ENCODE data around the gene NANOG. TPM values are rescaled to one million over a fixed set of nuclear protein-coding genes. Genes with fewer than 3 reads are reported as not detected.
"Not testable (repeated sequence)": the region's sequence is repeated elsewhere in the genome, so short reads cannot be mapped to it uniquely, and the experiment has no call there.

The NANOG gene
- total RNA-seq, 1 donor from 2014 or later: not detected

GRCh38 chr12:7801460-7801859 lies 12.3 kb downstream of the NANOG start:
- no peak for DNase-seq (ENCODE audit: low read depth in 2 of 2)

DNA sequence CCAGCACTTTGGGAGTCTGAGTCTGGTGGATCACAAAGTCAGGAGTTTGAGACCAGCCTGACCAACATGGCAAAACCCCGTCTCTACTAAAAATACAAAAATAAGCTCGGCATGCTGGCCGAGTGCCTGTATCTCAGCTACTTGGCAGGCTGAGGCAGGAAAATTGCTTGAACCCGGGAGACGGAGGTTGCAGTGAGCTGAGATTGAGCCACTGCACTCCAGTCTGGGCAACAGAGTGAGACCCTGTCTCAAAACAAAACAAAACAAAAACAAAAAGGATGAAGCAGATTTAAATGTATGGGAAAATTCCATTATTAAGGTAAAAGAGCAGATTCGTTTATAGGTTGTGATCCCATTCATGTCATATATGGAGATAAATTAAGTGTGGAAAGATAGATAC lies 17.1 kb downstream of the NANOG start:
- DNase-seq (ENCODE audit: low read depth in 2 of 2): peak in 1 of 2 donors; percentile 15

GRCh38 chr12:7806863-7807487 lies 17.8 kb downstream of the NANOG start:
- DNase-seq (ENCODE audit: low read depth in 2 of 2): peak; percentile 71 to 88

GRCh38 chr12:7825754-7826153 lies 36.6 kb downstream of the NANOG start:
- not testable (repeated sequence) for DNase-seq (ENCODE audit: low read depth in 2 of 2)

DNA sequence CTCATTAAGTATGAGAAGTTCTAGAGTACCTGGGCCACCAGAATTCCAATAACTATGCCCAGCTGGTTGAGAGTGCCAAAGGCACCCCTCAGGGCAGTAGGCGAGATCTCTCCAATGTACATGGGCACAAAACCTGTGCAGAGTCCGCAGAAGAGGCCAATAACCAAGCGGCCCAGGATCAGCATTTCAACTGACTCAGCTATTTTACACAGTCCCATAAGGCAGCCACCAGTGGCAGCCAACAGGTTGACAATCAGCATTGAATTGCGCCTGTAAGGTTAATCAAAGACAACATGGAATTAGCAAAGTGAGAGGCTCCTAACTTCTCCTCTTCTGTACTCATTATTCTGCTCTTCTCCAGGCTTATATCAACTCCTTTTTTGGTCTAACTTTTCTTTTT lies 40.5 kb downstream of the NANOG start:
- DNase-seq (ENCODE audit: low read depth in 2 of 2): not testable (repeated sequence)

DNA sequence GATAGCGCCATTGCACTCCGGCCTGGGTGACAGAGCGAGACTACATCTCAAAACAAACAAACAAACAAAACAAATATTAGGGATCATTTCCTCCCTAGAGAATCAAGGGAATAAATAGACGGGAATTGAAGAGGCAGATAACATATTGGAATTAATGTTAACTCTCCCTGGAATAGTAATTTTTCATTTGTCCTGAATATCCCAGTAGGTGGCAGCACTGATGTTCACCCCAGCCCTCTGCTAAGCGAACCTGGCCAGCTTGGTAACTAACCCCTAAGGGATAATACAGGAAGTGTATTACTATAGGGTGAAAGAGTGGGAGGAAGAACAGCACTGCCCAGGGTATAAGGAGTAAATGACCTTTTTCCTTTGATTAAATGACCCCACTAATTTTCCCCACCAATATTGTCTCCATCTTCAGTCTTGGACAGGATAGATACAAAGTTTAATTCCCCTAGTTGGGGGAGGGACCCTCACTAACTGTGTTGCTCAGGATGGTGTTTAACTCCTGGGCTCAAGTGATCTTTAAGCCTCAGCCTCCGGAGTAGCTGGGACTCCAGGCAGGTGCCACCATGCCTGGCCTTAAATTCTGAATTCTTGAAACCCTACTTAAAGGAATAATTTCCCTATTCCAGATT lies 43.0 kb downstream of the NANOG start:
- DNase-seq (ENCODE audit: low read depth in 2 of 2): peak; percentile 68 to 78

DNA sequence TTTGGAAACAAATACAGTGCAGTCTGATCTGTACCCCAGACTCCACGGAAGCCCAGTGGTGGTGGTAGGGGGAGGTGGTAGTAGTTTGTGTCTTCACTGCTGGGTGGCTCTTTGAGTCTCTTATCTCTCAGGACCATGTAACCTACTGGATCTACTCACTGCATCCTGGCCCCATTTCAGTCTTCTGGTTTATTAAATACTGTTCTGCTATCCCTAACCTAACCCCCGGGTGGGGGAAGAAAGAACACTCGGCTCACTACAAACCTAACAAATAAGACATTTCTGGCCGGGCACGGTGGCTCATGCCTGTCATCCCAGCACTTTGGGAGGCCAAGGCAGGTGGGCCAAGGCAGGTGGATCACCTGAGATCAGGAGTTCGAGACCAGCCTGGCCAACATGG lies 44.0 kb downstream of the NANOG start:
- DNase-seq (ENCODE audit: low read depth in 2 of 2): not testable (repeated sequence)

GRCh38 chr12:7833831-7834230 lies 44.6 kb downstream of the NANOG start:
- DNase-seq (ENCODE audit: low read depth in 2 of 2): no peak

DNA sequence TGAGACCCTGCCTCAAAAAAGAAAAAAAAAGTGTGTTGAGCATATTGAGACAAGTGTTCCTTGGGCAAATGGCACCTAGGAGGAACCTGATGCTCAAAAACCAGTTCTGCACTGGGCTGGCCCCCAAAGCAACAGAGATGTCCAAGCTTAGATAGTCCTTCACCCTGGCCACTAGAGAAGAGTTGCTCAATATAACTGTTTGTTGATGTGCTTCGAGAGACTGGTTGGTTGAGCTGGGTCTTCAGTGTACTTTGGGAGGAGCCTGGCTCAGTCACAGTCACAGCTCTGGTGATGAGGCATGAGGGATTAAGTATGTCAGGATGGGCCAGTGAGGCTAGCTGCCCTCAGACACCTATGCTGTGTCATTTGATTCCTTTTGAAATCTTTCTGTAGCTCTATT lies 45.5 kb downstream of the NANOG start:
- no peak for DNase-seq (ENCODE audit: low read depth in 2 of 2)

GRCh38 chr12:7835116-7835515 lies 45.9 kb downstream of the NANOG start:
- no peak for DNase-seq (ENCODE audit: low read depth in 2 of 2)

DNA sequence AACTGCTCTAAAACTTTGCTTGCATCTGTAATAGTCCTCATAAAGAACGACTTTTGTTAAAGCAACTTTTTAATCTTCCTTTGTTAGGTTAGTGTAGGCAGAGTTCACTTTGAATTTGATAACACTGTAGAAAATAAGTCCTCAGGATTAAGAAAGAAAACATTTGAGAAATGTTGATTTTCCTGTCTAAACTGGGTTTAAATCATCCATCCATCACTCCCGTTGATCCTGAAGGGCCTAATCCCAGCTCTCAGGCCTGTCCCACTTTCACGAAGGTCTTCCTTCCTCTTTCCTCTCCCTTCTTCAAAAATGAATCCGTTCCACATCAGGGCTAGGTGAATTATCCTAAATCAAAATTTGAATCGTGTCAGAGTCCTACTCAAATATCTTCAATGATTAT lies 46.6 kb downstream of the NANOG start:
- no peak for DNase-seq (ENCODE audit: low read depth in 2 of 2)

- no peak for DNase-seq (ENCODE audit: low read depth in 2 of 2)
These were observed 48.2 kb downstream of the NANOG start for GRCh38 chr12:7837366-7837765.

DNA sequence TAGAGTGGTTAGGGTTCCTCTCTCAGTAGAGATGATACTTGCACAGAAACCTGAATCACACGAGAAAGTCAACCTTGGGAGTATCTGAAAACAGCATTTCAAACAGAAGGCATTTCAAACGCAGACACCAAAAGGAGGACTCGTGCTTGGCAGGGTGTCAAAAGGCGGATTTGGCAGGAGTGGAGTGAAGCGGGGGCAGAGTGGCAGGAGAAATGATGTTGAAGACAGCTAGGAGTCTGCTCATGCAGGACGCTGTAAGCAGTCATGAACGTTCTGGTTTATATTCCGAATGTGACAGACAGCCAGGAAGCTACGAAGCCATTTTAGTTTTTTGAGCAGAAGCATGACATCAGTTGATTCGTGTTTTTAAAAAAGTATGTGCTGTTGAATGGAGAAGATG lies 50.0 kb downstream of the NANOG start:
- DNase-seq (ENCODE audit: low read depth in 2 of 2): not testable (repeated sequence)

- DNase-seq (ENCODE audit: low read depth in 2 of 2): not testable (repeated sequence)
These were observed 50.6 kb downstream of the NANOG start for GRCh38 chr12:7839848-7840247.

DNA sequence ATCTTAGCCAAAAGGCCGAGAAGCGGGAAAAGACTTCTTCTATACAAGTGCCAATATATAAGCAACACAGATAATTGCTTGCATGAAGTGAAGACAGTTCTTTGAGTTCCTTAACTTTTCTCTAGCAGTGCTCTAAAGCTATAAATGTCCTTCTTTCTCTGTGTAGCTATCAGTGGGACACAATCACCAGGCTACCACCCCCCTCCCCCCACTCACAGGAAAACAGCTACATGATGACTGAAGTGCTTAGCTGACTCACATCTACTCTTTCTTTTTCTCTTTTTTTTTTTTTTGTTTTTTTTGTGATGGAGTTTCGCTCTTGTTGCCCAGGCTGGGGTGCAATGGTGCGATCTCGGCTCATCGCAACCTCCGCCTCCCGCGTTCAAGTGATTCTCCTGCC lies 53.2 kb downstream of the NANOG start:
- DNase-seq (ENCODE audit: low read depth in 2 of 2): peak; percentile 42 to 65

GRCh38 chr12:7843149-7843548 lies 53.9 kb downstream of the NANOG start:
- peak; percentile 60 to 64 for DNase-seq (ENCODE audit: low read depth in 2 of 2)

- DNase-seq (ENCODE audit: low read depth in 2 of 2): peak in 1 of 2 donors; percentile 68
These were observed 54.4 kb downstream of the NANOG start for GRCh38 chr12:7843583-7843982.

GRCh38 chr12:7844116-7844515 lies 54.9 kb downstream of the NANOG start:
- peak; percentile 6 to 73 for DNase-seq (ENCODE audit: low read depth in 2 of 2)

DNA sequence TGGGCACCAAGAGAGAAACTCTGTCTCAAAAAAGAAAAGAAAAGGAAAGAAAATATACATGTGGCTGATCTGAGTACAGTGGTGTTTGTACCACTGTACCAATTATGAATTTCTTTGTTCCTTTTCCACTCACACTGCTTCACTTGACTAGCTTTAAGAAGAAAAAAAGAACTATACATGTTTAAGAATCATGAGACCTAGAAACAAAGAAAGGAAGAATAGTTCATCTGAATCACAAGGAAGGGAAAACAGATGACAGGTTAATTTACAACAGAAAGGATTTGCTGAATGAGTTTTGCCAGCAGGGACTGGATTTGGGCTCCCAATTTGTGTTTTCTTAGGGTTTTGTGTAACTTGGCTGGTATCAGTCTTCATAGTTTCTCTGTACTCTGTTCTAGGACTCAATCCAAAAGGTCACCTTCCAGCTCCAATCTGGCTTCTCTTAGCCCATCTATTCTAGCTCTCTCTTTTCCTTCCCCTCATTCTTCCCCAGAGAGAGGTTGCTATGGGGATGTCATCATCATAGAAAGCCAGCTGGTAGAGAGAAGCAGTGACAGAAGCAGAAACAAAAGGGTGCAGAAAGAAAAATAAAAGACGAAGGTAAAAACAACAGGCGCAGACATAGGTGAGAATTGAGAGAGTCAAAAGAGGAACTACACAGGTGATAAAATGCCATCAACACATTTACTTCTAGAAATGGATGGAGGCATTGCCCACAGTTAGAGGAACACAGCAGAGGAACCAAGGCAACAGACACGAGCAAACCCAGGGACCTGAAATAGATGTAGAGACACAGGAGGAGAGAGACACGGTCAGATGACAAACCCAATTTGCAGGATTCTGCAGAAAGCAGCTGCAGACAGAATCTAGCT lies 58.3 kb downstream of the NANOG start:
- peak; percentile 16 to 71 for DNase-seq (ENCODE audit: low read depth in 2 of 2)

- DNase-seq (ENCODE audit: low read depth in 2 of 2): peak in 1 of 2 donors; percentile 10
These were observed 58.9 kb downstream of the NANOG start for GRCh38 chr12:7848098-7848422.
